IgD-negative memory B cell (primary cell): ENCODE measurements around the gene CYTL1. TPM values are rescaled to one million over a fixed set of nuclear protein-coding genes. Genes with fewer than 3 reads are reported as not detected.

Source experiments
- H3K27ac Mint-ChIP-seq, 3 donors: one replicate each; pipeline ENCODE4 v1.8.0; 2020 to 2022; ENCODE audit warnings: mild to moderate bottlenecking in 3 of 3, mixed read lengths in 3 of 3, moderate library complexity in 1 of 3
- H3K27me3 Mint-ChIP-seq: one replicate; pipeline ENCODE4 v1.8.0; 2021; ENCODE audit warnings: mixed read lengths
- H3K36me3 Mint-ChIP-seq: one replicate; pipeline ENCODE4 v1.8.0; 2020; ENCODE audit warnings: mild to moderate bottlenecking, mixed read lengths
- H3K4me1 Mint-ChIP-seq, 3 donors: one replicate each; pipeline ENCODE4 v1.8.0; 2020 to 2022; ENCODE audit warnings: mixed read lengths in 3 of 3, mild to moderate bottlenecking in 1 of 3
- H3K4me3 Mint-ChIP-seq, 4 donors: one replicate each; pipeline ENCODE4 v1.8.0; 2020 to 2022; ENCODE audit warnings: mild to moderate bottlenecking in 4 of 4, mixed read lengths in 4 of 4, moderate library complexity in 3 of 4
- H3K9me3 Mint-ChIP-seq, 3 donors: one replicate each; pipeline ENCODE4 v1.8.0; 2020 to 2021; ENCODE audit warnings: mixed read lengths in 3 of 3, mild to moderate bottlenecking in 1 of 3
- polyA plus RNA-seq: library from polyadenylated mRNA; unstranded; fragments of 300-500 nt; fragmentation: Illumina TruSeq; gene quantifications from one replicate; pipeline ENCODE4 v1.2.3, GENCODE V29; 2021

CYTL1 gene
- polyA plus RNA-seq, 1 donor from 2014 or later = not detected

- Mint-ChIP-seq H3K27me3 (peaks cover 14% of the 10 kb centered on the region), H3K4me1 (peaks cover 0 to 3% (median 3%) of the 10 kb centered on the region in 3 donors), H3K9me3 (peaks cover 0 to under 1% (median 0%) of the 10 kb centered on the region in 3 donors), H3K27ac (peak overlapping the region in 1 of 3 donors; percentile 8), H3K36me3 (no peaks in the 10 kb centered on the region), H3K4me3 (no peak overlapping the region)
Measured at GRCh38 chr4:4995908-4996265, 23.4 kb downstream of the CYTL1 start.

DNA sequence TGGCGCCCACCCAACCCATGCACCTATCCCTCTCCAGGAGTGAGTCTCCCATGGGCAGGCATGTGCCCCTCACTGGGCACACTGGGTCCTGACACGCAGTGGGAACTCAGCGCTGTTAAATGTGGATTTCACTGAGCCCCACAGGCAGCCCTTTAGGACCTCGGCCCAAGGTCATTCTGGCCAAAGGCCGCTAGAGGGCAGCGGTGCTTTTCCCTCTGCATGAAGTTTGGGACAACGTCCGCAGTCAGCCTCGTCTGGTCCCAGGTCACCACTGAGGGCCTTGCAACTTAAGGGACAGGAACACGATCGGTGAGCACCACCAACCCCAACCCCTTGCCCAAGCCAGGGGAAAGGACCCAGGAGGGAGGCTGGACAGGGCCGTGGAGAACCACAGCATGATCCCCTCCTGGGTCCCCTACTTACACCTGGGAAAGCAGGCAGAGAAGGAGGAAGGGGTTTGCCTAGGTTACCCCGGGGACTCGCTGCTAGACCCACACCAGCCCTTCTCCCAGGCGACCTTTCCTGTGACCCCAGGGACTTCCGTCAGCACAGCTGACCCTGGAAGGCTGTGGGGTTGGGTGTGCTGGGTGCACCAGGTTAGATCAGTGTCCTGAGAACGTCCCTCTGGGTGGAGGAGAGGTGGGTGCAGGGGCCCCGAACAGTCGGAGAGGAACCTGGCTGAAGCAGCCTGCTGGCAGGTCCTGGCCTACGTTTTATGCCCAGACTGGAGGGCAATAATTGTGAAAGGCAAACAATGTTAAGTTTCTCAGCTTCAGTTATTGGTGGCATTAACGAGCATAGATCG is 24.0 kb downstream of the CYTL1 start:
- Mint-ChIP-seq H3K36me3 (no peaks in the 10 kb centered on the region), H3K9me3 (no peaks in the 10 kb centered on the region), H3K27ac (no peak overlapping the region), H3K27me3 (peaks cover 14% of the 10 kb centered on the region), H3K4me3 (peak overlapping the region in 1 of 4 donors; percentile 29), H3K4me1 (peaks cover 0 to 3% (median 3%) of the 10 kb centered on the region in 3 donors)

DNA sequence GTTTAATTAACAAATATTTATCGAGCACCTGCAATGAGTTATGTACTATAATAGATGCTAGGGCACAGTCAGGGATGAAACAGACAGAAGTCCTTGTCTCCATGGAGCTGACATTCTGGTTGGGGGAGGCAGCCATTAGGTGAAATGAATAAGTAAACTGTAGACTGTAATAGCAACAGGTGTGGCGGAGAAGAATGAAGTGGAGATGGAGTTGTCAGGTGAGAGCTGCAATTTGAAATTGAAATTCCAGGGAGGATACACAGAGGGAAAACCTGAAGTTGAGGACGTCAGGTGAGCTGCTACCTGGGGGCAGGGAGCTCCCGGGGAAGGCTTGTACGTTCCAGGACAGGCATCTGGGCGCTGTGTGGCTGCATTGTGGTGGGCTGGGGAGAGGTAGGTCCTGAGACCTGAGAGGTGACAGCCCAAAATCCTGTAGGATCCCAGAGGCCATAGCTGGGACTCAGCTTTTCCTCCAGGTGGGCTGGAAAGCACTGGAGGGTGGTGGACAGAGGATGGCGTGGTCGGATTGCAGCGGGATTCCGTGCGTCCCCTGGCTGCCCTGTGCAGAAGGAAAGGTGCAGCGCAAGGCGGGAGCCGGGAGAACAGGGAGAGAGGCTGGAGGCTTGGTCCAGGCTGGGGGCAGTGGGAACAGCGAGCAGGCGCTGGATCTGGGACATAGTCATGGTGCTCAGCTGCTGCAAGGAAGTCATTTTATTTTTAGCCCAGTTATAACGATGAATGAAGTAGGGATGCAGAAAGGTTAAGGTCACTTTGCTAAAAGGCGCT is 24.8 kb downstream of the CYTL1 start:
- no peak overlapping the region for H3K4me3 Mint-ChIP-seq
- H3K27me3 Mint-ChIP-seq = peaks cover 14% of the 10 kb centered on the region
- peaks cover 0 to 3% (median 3%) of the 10 kb centered on the region in 3 donors for H3K4me1 Mint-ChIP-seq
- no peaks in the 10 kb centered on the region for H3K9me3 Mint-ChIP-seq
- no peaks in the 10 kb centered on the region for H3K36me3 Mint-ChIP-seq
- H3K27ac Mint-ChIP-seq = peak overlapping the region in 1 of 3 donors; percentile 51

- peaks cover 15% of the 10 kb centered on the region for H3K27me3 Mint-ChIP-seq
- no peaks in the 10 kb centered on the region for H3K36me3 Mint-ChIP-seq
- H3K4me3 Mint-ChIP-seq = no peak overlapping the region
- peaks cover 0 to 3% (median 3%) of the 10 kb centered on the region in 3 donors for H3K4me1 Mint-ChIP-seq
- no peaks in the 10 kb centered on the region for H3K9me3 Mint-ChIP-seq
- no peak overlapping the region for H3K27ac Mint-ChIP-seq
Measured at GRCh38 chr4:4992833-4993232, 26.4 kb downstream of the CYTL1 start.

DNA sequence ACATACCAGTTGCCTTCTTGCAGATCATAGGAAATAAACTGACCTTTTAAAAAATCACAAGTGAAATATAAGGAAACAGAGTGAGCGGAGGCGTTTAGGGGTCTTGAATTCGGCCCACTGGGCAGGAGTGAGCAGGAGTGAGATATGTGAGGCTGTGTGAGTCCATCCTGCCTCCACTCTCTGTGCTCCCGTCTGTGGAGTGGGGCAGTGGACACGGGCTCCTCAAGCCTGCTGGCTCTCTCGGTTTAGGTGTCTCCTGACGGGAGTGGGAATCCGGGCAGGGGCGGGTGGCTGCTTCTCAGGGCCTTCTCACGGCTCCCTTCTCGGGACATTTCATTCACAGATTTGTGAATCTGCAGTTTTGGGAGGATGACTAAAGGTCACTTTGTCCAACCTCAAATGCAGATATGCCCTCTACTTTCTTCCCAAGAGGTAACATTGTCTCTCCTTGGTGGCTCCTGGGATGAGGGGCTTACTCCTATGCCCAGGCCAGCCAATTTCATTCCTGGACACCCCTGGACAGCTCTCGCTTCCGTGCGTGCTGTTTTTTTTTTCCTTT is 27.6 kb downstream of the CYTL1 start:
- no peaks in the 10 kb centered on the region for H3K36me3 Mint-ChIP-seq
- H3K9me3 Mint-ChIP-seq = no peaks in the 10 kb centered on the region
- H3K27me3 Mint-ChIP-seq = peaks cover 20% of the 10 kb centered on the region
- H3K4me1 Mint-ChIP-seq = peaks cover 0 to 3% (median 3%) of the 10 kb centered on the region in 3 donors
- H3K4me3 Mint-ChIP-seq = no peak overlapping the region
- no peak overlapping the region for H3K27ac Mint-ChIP-seq

GRCh38 chr4:4990857-4991540 is 28.3 kb downstream of the CYTL1 start:
- Mint-ChIP-seq H3K36me3 (no peaks in the 10 kb centered on the region), H3K9me3 (no peaks in the 10 kb centered on the region), H3K4me1 (peaks cover 0 to 3% (median 1%) of the 10 kb centered on the region in 3 donors), H3K4me3 (no peak overlapping the region), H3K27ac (no peak overlapping the region), H3K27me3 (peaks cover 20% of the 10 kb centered on the region)

DNA sequence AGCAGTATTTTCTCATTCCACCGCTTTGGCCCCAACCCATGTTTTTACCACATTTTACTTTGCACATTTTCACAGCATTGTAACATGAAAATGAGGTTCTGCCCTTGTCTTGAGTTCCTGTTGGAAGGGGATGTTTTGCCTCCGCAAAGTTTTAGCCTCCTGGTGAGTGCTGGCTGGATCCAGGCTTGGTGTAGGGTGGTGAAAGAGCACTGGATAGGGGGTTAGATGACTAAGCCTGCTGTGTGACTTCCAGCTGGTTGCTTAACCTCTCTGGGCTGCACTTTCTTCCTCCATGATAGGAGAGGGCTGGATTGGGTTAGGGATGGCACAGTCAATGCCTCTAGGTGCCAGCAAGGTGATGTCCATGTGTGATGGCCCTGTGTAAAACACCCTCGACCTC is 28.9 kb downstream of the CYTL1 start:
- Mint-ChIP-seq H3K27me3 (peaks cover 19% of the 10 kb centered on the region), H3K36me3 (no peaks in the 10 kb centered on the region), H3K4me3 (no peak overlapping the region), H3K9me3 (no peaks in the 10 kb centered on the region), H3K27ac (no peak overlapping the region), H3K4me1 (peaks cover 0 to 3% (median 0%) of the 10 kb centered on the region in 3 donors)

DNA sequence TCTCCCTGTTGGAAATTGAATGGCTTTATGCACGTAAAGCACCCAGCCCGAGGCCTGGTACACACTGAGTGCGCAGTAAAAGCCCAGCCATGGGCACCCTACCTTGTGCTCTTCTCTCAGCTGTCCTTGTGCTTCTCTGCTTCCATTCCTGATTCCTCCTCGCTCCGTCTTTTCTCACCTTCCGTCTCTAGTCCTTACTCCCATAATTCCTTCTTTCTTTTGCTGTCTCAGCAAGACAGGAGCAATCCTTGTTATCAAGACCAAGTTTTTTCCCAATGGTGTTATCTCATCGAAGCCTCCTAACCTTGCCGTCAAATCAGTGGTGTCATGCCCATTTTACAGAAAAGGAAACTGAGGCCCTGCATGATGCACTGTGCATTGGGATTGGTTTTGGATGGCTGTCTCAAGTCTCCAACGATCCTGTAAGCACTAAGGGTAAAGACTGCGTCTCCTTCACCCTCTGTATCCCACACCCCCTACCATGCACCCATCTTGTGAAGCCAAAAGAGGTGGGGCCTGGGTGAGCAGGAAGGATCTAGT is 30.1 kb downstream of the CYTL1 start:
- Mint-ChIP-seq H3K4me1 (no peaks in the 10 kb centered on the region), H3K9me3 (no peaks in the 10 kb centered on the region), H3K4me3 (no peak overlapping the region), H3K27ac (peak overlapping the region in 1 of 3 donors; percentile 77), H3K36me3 (no peaks in the 10 kb centered on the region), H3K27me3 (peaks cover 9% of the 10 kb centered on the region)

DNA sequence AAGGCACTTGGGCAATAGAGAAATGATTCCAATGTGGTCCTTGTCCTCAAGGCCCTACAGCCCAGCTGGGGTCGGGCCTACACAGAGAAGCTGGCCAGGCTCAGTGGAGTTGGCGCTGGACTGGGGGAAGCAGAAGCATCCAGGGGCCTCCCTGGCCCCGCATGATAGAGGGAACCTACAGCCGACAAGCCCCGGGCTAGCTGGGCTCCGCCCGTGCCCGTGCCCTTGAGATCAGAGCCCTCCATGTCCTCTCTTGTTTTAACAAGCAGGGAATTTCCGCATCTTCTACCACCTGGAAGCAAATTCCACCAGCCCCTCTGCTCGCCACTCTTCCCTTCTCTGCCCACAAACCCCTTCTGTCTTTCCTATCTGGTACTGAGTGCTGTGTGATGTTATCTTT is 31.6 kb downstream of the CYTL1 start:
- peaks cover 0 to 2% (median 0%) of the 10 kb centered on the region in 3 donors for H3K4me1 Mint-ChIP-seq
- no peak overlapping the region for H3K27ac Mint-ChIP-seq
- H3K27me3 Mint-ChIP-seq = peaks cover 7% of the 10 kb centered on the region
- no peak overlapping the region for H3K4me3 Mint-ChIP-seq
- no peaks in the 10 kb centered on the region for H3K9me3 Mint-ChIP-seq
- H3K36me3 Mint-ChIP-seq = no peaks in the 10 kb centered on the region

GRCh38 chr4:4986841-4987240 is 32.4 kb downstream of the CYTL1 start:
- Mint-ChIP-seq H3K27ac (peak overlapping the region in 1 of 3 donors; percentile 32), H3K4me1 (peaks cover 0 to 2% (median 0%) of the 10 kb centered on the region in 3 donors), H3K4me3 (no peak overlapping the region), H3K27me3 (peaks cover 7% of the 10 kb centered on the region), H3K36me3 (peaks cover 2% of the 10 kb centered on the region), H3K9me3 (no peaks in the 10 kb centered on the region)

DNA sequence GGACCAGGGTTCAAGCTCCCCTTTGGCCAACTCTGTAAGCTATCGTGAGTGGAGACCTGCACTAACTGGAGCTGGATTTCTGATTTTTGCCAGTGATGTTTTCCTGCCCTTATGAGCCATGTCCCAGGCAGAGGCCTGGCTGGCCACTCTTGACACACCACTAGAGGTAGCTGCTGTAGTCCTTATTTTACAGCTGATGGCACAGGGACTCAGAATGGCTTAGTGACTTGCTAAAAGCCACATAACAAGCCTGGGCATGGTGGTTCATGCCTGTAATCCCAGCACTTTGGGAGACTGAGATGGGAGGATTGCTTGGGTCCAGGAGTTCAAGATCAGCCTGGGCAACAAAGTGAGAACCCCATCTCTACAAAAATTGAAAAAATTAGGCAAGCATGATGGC is 33.4 kb downstream of the CYTL1 start:
- H3K27me3 Mint-ChIP-seq = peaks cover 7% of the 10 kb centered on the region
- H3K4me1 Mint-ChIP-seq = peaks cover 0 to 2% (median 0%) of the 10 kb centered on the region in 3 donors
- H3K27ac Mint-ChIP-seq = no peak overlapping the region
- no peak overlapping the region for H3K4me3 Mint-ChIP-seq
- H3K9me3 Mint-ChIP-seq = peaks cover 0 to 2% (median 0%) of the 10 kb centered on the region in 3 donors
- H3K36me3 Mint-ChIP-seq = peaks cover 2% of the 10 kb centered on the region

DNA sequence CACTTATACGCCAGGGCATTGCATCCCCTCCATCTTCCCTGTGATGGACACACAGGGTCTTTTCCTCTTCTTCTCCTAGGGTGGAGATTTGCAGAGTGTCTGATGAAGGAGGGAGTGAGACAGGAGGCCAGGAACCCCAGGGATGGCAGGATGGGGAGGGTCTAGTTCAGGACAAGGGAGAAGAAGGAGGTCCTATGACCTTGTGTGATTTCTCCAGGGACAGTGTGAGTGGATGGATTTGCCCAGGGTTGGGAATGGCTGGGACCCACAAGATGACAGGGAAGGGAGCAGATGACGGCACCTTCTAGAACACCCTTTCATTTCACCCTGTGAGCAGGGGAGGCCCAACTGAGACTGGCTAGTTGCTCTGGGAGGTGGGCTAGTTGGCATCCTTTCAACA is 34.2 kb downstream of the CYTL1 start:
- Mint-ChIP-seq H3K36me3 (peaks cover 2% of the 10 kb centered on the region), H3K4me1 (peaks cover 0 to 2% (median 0%) of the 10 kb centered on the region in 3 donors), H3K4me3 (no peak overlapping the region), H3K9me3 (peaks cover 0 to 2% (median 0%) of the 10 kb centered on the region in 3 donors), H3K27ac (no peak overlapping the region), H3K27me3 (peaks cover 7% of the 10 kb centered on the region)

DNA sequence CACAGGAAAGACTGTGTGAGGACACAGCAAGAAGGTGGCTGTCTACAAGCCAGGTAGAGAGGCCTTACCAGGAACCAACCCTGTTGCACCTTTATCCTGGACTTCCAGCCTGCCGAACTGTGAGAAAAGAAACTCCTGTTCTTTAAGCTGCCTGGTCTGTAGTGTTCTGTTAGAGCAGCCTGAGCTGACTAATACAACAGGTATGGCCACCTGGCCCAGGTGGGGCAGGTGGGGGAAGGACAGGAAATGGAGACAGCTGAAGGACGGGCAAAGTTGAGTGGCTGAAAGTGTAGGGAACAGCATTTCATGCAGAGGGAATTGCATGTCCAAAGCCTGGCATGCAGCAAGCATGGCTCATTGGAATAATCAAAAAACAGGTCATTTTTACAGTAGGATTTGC is 35.1 kb downstream of the CYTL1 start:
- Mint-ChIP-seq H3K27ac (no peak overlapping the region), H3K36me3 (peaks cover 2% of the 10 kb centered on the region), H3K4me3 (no peak overlapping the region), H3K4me1 (peaks cover 0 to 2% (median 0%) of the 10 kb centered on the region in 3 donors), H3K27me3 (peaks cover 7% of the 10 kb centered on the region), H3K9me3 (peaks cover 0 to 7% (median 0%) of the 10 kb centered on the region in 3 donors)

DNA sequence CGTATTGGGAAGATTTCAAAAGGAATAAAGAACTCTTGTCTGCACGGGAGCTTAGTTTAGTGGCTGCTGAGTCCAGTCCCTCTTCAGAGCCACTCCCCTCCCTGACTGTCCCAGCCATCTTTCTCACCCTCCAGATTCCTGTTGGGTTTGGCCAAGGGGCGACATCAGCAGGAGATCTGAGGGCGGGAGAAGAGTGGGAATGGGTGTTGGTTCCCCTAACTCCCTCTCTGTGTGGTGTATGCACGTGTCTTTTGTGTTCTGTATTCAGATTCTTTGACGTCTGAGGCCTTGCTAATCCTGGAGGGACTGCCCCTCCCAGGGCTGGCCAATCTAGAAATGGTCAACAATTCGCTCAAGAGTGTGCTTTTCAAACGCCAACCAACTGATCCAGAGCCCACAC is 37.4 kb downstream of the CYTL1 start:
- H3K4me1 Mint-ChIP-seq = peaks cover 0 to 2% (median 0%) of the 10 kb centered on the region in 3 donors
- peaks cover 6% of the 10 kb centered on the region for H3K36me3 Mint-ChIP-seq
- peaks cover 3 to 8% (median 7%) of the 10 kb centered on the region in 3 donors for H3K9me3 Mint-ChIP-seq
- no peak overlapping the region for H3K27ac Mint-ChIP-seq
- H3K4me3 Mint-ChIP-seq = no peak overlapping the region
- H3K27me3 Mint-ChIP-seq = peaks cover 1% of the 10 kb centered on the region
